K562 (cell line): ENCODE data around the gene MTOR. TPM values are rescaled to one million over a fixed set of nuclear protein-coding genes. Genes with fewer than 3 reads are reported as not detected.

Experiments used
- ATAC-seq: fragments of 200-7000 bp; cut with Tn5 transposase; 3 replicates; pipeline ENCODE4 v1.9.1; 2020; ENCODE audit warnings: moderate library complexity
- BruUV-seq: library from RNA; stranded (reverse); fragments of 400-500 nt; replicated peaks from 2 replicates; lab custom pipeline; 2021; lab: Mats Ljungman, UMichigan
- CTCF ChIA-PET: fragments of 300-600 bp; formaldehyde crosslinking; extraction: SDS; loops from one replicate; lab custom pipeline; 2021; ENCODE audit warnings: low intra/inter-chr PET ratio; lab: Yijun Ruan, JAX
- POLR2A ChIA-PET: fragments of 300-600, 350-650 bp; sonication (Branson Sonifier 250); formaldehyde crosslinking; extraction: SDS; loops from one replicate; lab custom pipeline; 2021; ENCODE audit warnings: antibody characterized with exemption, inconsistent platforms; lab: Yijun Ruan, JAX
- DNase-seq, 4 experiments: peaks; one replicate each; pipeline versions ENCODE4 v3.0.0 to v3.0.0-alpha.2; 2011 to 2018; ENCODE audit warnings: low spot score in 3 of 4, mixed read lengths in 3 of 4; ENCODE audit errors: extremely low read depth in 1 of 4
- FAIRE-seq: peaks from 2 replicates; lab custom pipeline; 2011; peaks lifted over from hg19 to GRCh38; lab: Jason Lieb, UNC
- H2AFZ ChIP-seq: 2 replicates; pipeline ENCODE4 v1.6.0; 2011; ENCODE audit warnings: low read depth, low read length, control low read depth, inconsistent platforms
- H3K27ac ChIP-seq: fragments of 200-600 bp; 3 replicates; pipeline ENCODE4 v1.8.0; 2011; ENCODE audit warnings: low read depth, mild to moderate bottlenecking, control low read depth, inconsistent platforms, low read length, moderate library complexity, mixed read lengths; ENCODE audit errors: extremely low read depth
- H3K27me3 ChIP-seq, 2 experiments: fragments of 300-600 bp in 1 of 2; 2 replicates in 1 of 2; 3 replicates in 1 of 2; pipeline versions ENCODE4 v1.6.0 to v1.8.0; 2011; ENCODE audit warnings: inconsistent platforms in 2 of 2, low read length in 2 of 2, mild to moderate bottlenecking in 1 of 2, mixed read lengths in 1 of 2, moderate library complexity in 1 of 2; ENCODE audit not compliant: control insufficient read depth in 2 of 2, insufficient read depth in 2 of 2
- H3K36me3 ChIP-seq: fragments of 300-600 bp; 3 replicates; pipeline ENCODE4 v1.8.0; 2011; ENCODE audit warnings: mild to moderate bottlenecking, low read length, inconsistent platforms; ENCODE audit not compliant: control insufficient read depth, insufficient read depth
- H3K4me1 ChIP-seq, 2 experiments: fragments of 200-600 bp in 1 of 2; replicated peaks in 1 of 2; 2 replicates in 1 of 2; 3 replicates in 1 of 2; pipeline versions ENCODE4 v1.5.1 to v1.8.0; 2011; ENCODE audit warnings: inconsistent platforms in 2 of 2, low read length in 2 of 2, mild to moderate bottlenecking in 1 of 2, mixed read lengths in 1 of 2, moderate library complexity in 1 of 2; ENCODE audit not compliant: control insufficient read depth in 2 of 2, insufficient read depth in 2 of 2
- H3K4me2 ChIP-seq: 2 replicates; pipeline ENCODE4 v1.6.1; 2011; ENCODE audit warnings: low read length, control low read depth, inconsistent platforms, mixed read lengths; ENCODE audit not compliant: insufficient read depth
- H3K4me3 ChIP-seq: fragments of 200-600 bp; sonication (generic), shearing (Covaris generic); 2 replicates; pipeline ENCODE4 v1.5.1; 2016; ENCODE audit warnings: control low read depth, inconsistent platforms
- H3K79me2 ChIP-seq: fragments of 200-600 bp; 3 replicates; pipeline ENCODE4 v1.8.0; 2011; ENCODE audit warnings: low read length, inconsistent platforms; ENCODE audit not compliant: control insufficient read depth, insufficient read depth
- H3K9ac ChIP-seq, 2 experiments: 2 replicates each; pipeline versions ENCODE4 v1.6.0 to v1.6.1; 2011; ENCODE audit warnings: low read depth in 2 of 2, low read length in 2 of 2, control low read depth in 1 of 2, inconsistent platforms in 1 of 2, mild to moderate bottlenecking in 1 of 2, mixed read lengths in 1 of 2; ENCODE audit not compliant: insufficient read depth in 1 of 2
- H3K9me1 ChIP-seq: one replicate; pipeline ENCODE4 v1.6.0; 2011; ENCODE audit warnings: inconsistent platforms, mild to moderate bottlenecking, low read length, moderate library complexity; ENCODE audit not compliant: control insufficient read depth, insufficient read depth
- H3K9me3 ChIP-seq: replicated peaks from 2 replicates; pipeline ENCODE4 v1.5.1; 2011; ENCODE audit warnings: low read depth, low read length, inconsistent platforms; ENCODE audit not compliant: control insufficient read depth, insufficient read depth
- H4K20me1 ChIP-seq: replicated peaks from 2 replicates; pipeline ENCODE4 v1.6.1; 2011; ENCODE audit warnings: low read length, inconsistent platforms, mixed read lengths; ENCODE audit not compliant: control insufficient read depth, insufficient read depth
- CBX2 ChIP-seq: fragments of 200-600 bp; sonication (generic); IDR thresholded peaks from one replicate; pipeline ENCODE4 v1.6.1; 2012; ENCODE audit warnings: mild to moderate bottlenecking, low read length, inconsistent platforms; ENCODE audit not compliant: insufficient read depth, poor library complexity, severe bottlenecking
- DACH1 ChIP-seq: fragments of 450-650 bp; IDR thresholded peaks from 2 replicates; pipeline ENCODE4 v1.6.1; 2018; ENCODE audit not compliant: partially characterized antibody
- HDAC8 ChIP-seq: fragments of 450-650 bp; IDR thresholded peaks from 2 replicates; pipeline ENCODE4 v1.6.1; 2016; ENCODE audit warnings: mild to moderate bottlenecking, missing genetic modification characterization, moderate library complexity, missing compliant biosample characterization
- JUNB ChIP-seq: fragments of 450-650 bp; formaldehyde crosslinking; conservative IDR thresholded peaks from 2 replicates; pipeline ENCODE4 v1.4.0; 2020; ENCODE audit warnings: mild to moderate bottlenecking
- MCM2 ChIP-seq: fragments of 450-650 bp; IDR thresholded peaks from 2 replicates; pipeline ENCODE4 v1.6.1; 2017; ENCODE audit warnings: low read depth, mild to moderate bottlenecking
- PPARD ChIP-seq: fragments of 250-450 bp; sonication (Bioruptor Pico); IDR thresholded peaks from 2 replicates; pipeline ENCODE4 v1.8.0; 2022; ENCODE audit warnings: inconsistent platforms, mild to moderate bottlenecking, moderate library complexity
- SMAD3 ChIP-seq: fragments of 450-650 bp; formaldehyde crosslinking; conservative IDR thresholded peaks from 2 replicates; pipeline ENCODE4 v1.4.0; 2020; ENCODE audit warnings: mild to moderate bottlenecking
- SNIP1 ChIP-seq: fragments of 450-650 bp; IDR thresholded peaks from 2 replicates; pipeline ENCODE4 v1.7.1; 2017; ENCODE audit warnings: low read depth, mild to moderate bottlenecking
- TAF15 ChIP-seq: fragments of 200-400 bp; formaldehyde crosslinking; IDR thresholded peaks from 2 replicates; pipeline ENCODE4 v1.6.1; 2017; ENCODE audit warnings: mild to moderate bottlenecking, low read depth, low read length, moderate library complexity
- U2AF2 ChIP-seq: fragments of 200-400 bp; formaldehyde crosslinking; optimal IDR thresholded peaks from 2 replicates; pipeline ENCODE3; 2017; ENCODE audit warnings: low read depth, mild to moderate bottlenecking, low read length
- ZFP1 ChIP-seq: fragments of 450-650 bp; formaldehyde crosslinking; IDR thresholded peaks from 2 replicates; pipeline ENCODE4 v1.4.0; 2020; ENCODE audit warnings: mild to moderate bottlenecking, mixed read lengths
- ZKSCAN1 ChIP-seq: fragments of 150-350 bp; IDR thresholded peaks from 2 replicates; pipeline ENCODE4 v1.6.1; 2016; ENCODE audit warnings: low read depth, low read length
- ZNF311 ChIP-seq: fragments of 250-450 bp; sonication (Bioruptor Pico); IDR thresholded peaks from 2 replicates; pipeline ENCODE4 v1.4.0; 2020; ENCODE audit warnings: mild to moderate bottlenecking, moderate library complexity
- ZNF507 ChIP-seq: conservative IDR thresholded peaks from 2 replicates; pipeline ENCODE4 v1.6.1; 2017; ENCODE audit warnings: missing genetic modification characterization, missing compliant biosample characterization
- ZNF764 ChIP-seq: fragments of 250-450 bp; sonication (Bioruptor Pico); IDR thresholded peaks from 2 replicates; pipeline ENCODE4 v1.4.0; 2020; ENCODE audit warnings: low read depth, mild to moderate bottlenecking, moderate library complexity
- WGBS: fragments of 100-300 bp; shearing (Covaris generic); methylation state at CpG from one replicate; pipeline ENCODE4 v1.1.6; 2016; ENCODE audit warnings: low coverage, mixed read lengths; ENCODE audit not compliant: insufficient coverage; ENCODE audit errors: missing lambda C conversion rate; 5-methylcytosine and 5-hydroxymethylcytosine counted together
- in situ Hi-C: fragments of 300-500 bp; cut with MboI; formaldehyde crosslinking; loops from 4 replicates; pipeline ENCODE4 v1.15.0; 2018; ENCODE audit warnings: inconsistent platforms, mixed read lengths
- intact Hi-C: fragments of 100-400 bp; cut with micrococcal nuclease; formaldehyde crosslinking; loops from 2 replicates; pipeline ENCODE4 v1.14.2; 2022
- polyA plus RNA-seq, 8 experiments: library from polyadenylated mRNA; depleted of rRNA in 4 of 8; stranded (reverse) in 5 of 8; unstranded in 3 of 8; fragments of >200 nt; fragmentation: Nextera tagmentation in 2 of 8; fragmentation: Illumina TruSeq in 1 of 8; extraction: Ambion mirVana in 2 of 8; extraction: Trizol in 1 of 8; gene quantifications; 2 replicates each; pipeline versions ENCODE4 v1.2.1 to v1.2.3, GENCODE V29; 2011 to 2014; ENCODE audit warnings: inconsistent platforms in 1 of 8, missing spikeins in 1 of 8
- total RNA-seq, 7 experiments: library from RNA; depleted of rRNA in 6 of 7; stranded (reverse); fragments of >200 nt in 6 of 7; fragmentation: Illumina TruSeq in 2 of 7; extraction: Trizol in 2 of 7; gene quantifications; 2 replicates each; pipeline versions ENCODE4 v1.2.1 to v1.2.3, GENCODE V29; 2011 to 2021; ENCODE audit warnings: low replicate concordance in 1 of 7
- TF ChIP-seq, protein P1 (sequence below): fragments of 150-350 bp; conservative IDR thresholded peaks from 2 replicates; pipeline ENCODE4 v1.6.1; 2014; ENCODE audit warnings: low read length
- TF ChIP-seq, protein P2 (sequence below): sonication (generic); formaldehyde crosslinking; IDR thresholded peaks from 2 replicates; pipeline ENCODE4 v1.8.1; 2023; ENCODE audit warnings: mild to moderate bottlenecking, missing genetic modification reagents

MTOR gene
- total and polyA plus RNA-seq, 9 of the 15 experiments (the other 6 are each of a cell fraction or from before 2014, with no cell fraction given): 11.4 to 71.4 (median 52.2) TPM

DNA sequence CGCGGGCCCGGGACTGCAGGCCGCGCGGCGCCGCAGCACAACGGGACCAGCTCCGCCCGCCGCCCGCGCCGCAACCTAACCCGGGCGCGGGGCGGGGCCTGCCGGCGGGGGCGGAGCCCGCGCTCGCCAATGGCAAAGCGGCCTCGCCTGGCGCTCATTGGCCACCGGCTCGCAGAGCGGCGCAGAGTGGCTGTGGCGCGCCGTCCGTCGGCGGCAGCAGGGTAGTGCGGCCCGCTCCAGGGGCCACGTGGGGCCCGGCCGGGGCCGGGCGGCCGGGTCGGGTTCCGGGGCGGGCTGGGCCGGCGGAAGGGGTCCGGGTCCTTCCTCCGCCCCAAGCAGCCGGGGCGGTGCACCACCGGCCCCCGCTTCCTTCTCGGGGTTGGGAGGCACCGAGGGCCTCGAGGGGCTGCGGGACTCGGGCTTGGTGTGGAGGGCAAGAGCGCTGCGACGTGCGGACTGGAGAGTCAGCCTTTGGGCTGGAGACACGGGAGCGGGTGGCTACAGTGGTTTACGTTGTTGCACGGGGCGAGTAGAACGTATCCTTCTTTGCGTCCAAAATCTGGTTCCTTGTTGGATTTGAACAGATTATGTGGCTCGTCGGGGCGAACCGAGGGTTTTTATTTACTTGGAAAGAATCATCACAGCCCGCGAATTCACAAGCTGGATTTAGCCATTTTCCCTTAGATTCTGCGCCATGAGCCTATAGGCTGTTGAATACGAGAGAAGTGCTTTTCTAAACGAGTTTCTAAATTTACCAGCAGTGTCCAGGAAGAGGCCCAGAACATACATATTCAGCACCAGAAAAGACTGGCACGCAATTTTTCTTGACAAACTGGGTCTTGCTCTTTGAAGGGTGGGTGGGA is 202.2 kb downstream of the MTOR start, which contains the start of gene SRM:
Gene SRM, minus strand, starts transcription at position 51 of the 863 bp plus-strand sequence. CDS start 75 bp downstream, outside the sequence.
- WGBS: 1% methylated on average over 55 of the region's 83 CpGs
- Histone ChIP-seq H3K27ac (peak within 1 kb of the TSS; percentile 79), H3K9me3 (no peaks in the 10 kb centered on the region), H3K36me3 (peaks cover 64% of the 10 kb centered on the region; the same call in 2 of the 3 replicates), H3K4me2 (peak within 1 kb of the TSS; percentile 99), H3K4me1 (peaks cover 8 to 50% of the 10 kb centered on the region in 2 experiments; a peak in 4 of 5 replicates), H3K79me2 (peaks cover 44% of the 10 kb centered on the region), H2AFZ (peak within 1 kb of the TSS; percentile 95), H3K9me1 (no peaks in the 10 kb centered on the region), H3K4me3 (peak within 1 kb of the TSS; percentile 99), H3K27me3 (no peaks in the 10 kb centered on the region), H3K9ac (peak within 1 kb of the TSS; percentile 82 to 97), H4K20me1 (no peaks in the 10 kb centered on the region)
- BruUV-seq: TSS peak; percentile 90
- peak; percentile 98 for ATAC-seq
- in situ Hi-C loops: no loop called here
- CTCF ChIA-PET: interaction anchor here (0.5 to 1.0 kb wide), 3 partner anchors 22 to 54 kb away, joined by 3 to 6 read pairs (median 3); no protein-coding TSS in a partner anchor
- peak; percentile 96 to 99 (median 96) for DNase-seq
- POLR2A ChIA-PET: interaction anchor here (0.6 to 3.5 kb wide), 12 partner anchors 8 to 626 kb away, joined by 3 to 11 read pairs (median 3); partner anchors contain the start of gene EXOSC10
- peak; percentile 62 for FAIRE-seq
- intact Hi-C loops: no loop called here
- TF ChIP-seq, protein P1, sequence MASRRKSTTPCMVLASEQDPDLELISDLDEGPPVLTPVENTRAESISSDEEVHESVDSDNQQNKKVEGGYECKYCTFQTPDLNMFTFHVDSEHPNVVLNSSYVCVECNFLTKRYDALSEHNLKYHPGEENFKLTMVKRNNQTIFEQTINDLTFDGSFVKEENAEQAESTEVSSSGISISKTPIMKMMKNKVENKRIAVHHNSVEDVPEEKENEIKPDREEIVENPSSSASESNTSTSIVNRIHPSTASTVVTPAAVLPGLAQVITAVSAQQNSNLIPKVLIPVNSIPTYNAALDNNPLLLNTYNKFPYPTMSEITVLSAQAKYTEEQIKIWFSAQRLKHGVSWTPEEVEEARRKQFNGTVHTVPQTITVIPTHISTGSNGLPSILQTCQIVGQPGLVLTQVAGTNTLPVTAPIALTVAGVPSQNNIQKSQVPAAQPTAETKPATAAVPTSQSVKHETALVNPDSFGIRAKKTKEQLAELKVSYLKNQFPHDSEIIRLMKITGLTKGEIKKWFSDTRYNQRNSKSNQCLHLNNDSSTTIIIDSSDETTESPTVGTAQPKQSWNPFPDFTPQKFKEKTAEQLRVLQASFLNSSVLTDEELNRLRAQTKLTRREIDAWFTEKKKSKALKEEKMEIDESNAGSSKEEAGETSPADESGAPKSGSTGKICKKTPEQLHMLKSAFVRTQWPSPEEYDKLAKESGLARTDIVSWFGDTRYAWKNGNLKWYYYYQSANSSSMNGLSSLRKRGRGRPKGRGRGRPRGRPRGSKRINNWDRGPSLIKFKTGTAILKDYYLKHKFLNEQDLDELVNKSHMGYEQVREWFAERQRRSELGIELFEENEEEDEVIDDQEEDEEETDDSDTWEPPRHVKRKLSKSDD: no peak
- no peak for TF ChIP-seq MCM2
- TF ChIP-seq PPARD (CRISPR knock-in tag): no peak
- TF ChIP-seq JUNB: no peak
- no peak for TF ChIP-seq CBX2
- TF ChIP-seq ZKSCAN1: no peak
- no peak for TF ChIP-seq DACH1
- TF ChIP-seq, protein P2, sequence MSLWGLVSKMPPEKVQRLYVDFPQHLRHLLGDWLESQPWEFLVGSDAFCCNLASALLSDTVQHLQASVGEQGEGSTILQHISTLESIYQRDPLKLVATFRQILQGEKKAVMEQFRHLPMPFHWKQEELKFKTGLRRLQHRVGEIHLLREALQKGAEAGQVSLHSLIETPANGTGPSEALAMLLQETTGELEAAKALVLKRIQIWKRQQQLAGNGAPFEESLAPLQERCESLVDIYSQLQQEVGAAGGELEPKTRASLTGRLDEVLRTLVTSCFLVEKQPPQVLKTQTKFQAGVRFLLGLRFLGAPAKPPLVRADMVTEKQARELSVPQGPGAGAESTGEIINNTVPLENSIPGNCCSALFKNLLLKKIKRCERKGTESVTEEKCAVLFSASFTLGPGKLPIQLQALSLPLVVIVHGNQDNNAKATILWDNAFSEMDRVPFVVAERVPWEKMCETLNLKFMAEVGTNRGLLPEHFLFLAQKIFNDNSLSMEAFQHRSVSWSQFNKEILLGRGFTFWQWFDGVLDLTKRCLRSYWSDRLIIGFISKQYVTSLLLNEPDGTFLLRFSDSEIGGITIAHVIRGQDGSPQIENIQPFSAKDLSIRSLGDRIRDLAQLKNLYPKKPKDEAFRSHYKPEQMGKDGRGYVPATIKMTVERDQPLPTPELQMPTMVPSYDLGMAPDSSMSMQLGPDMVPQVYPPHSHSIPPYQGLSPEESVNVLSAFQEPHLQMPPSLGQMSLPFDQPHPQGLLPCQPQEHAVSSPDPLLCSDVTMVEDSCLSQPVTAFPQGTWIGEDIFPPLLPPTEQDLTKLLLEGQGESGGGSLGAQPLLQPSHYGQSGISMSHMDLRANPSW (CRISPR knock-in tag): no peak
- TF ChIP-seq U2AF2: no peak
- no peak for TF ChIP-seq SMAD3 (CRISPR knock-in tag)
- no peak for TF ChIP-seq ZFP1 (CRISPR knock-in tag)
- TF ChIP-seq ZNF311 (CRISPR knock-in tag): no peak
- TF ChIP-seq HDAC8 (tag): 0 out of 2 replicates have a peak, but pooled peaks have one; percentile 36
- TF ChIP-seq SNIP1: no peak
- no peak for TF ChIP-seq TAF15
- TF ChIP-seq ZNF764 (CRISPR knock-in tag): no peak
- no peak for TF ChIP-seq ZNF507 (tag)
